GM06990 (cell line): Measurements from ENCODE around the gene KARS1.

Experiments used
- DNase-seq: peaks from one replicate; pipeline ENCODE4 v3.0.0-alpha.2; 2011; ENCODE audit not compliant: insufficient read length; ENCODE audit errors: extremely low read depth
- H3K27me3 ChIP-seq: replicated peaks from 2 replicates; pipeline ENCODE4 v1.6.0; 2011; ENCODE audit warnings: low read length; ENCODE audit not compliant: control insufficient read depth, insufficient read depth
- H3K36me3 ChIP-seq: 2 replicates; pipeline ENCODE4 v1.5.1; 2011; ENCODE audit warnings: low read length; ENCODE audit not compliant: control insufficient read depth, insufficient read depth
- H3K4me3 ChIP-seq: replicated peaks from 2 replicates; pipeline ENCODE4 v1.5.1; 2011; ENCODE audit warnings: low read depth, mild to moderate bottlenecking, control low read depth, low read length
- TF ChIP-seq, protein P1 (sequence below): IDR thresholded peaks from 2 replicates; pipeline ENCODE4 v1.5.1; 2011; ENCODE audit warnings: low read length, control low read depth, mild to moderate bottlenecking, inconsistent platforms; ENCODE audit not compliant: insufficient read depth, poor library complexity, severe bottlenecking

KARS1 gene

GRCh38 chr16:75617121-75617520 is 30.3 kb downstream of the KARS1 start:
- H3K27me3 ChIP-seq = no peaks in the 10 kb centered on the region
- peaks cover 19% of the 10 kb centered on the region for H3K36me3 ChIP-seq
- DNase-seq = no peak
- no peak overlapping the region for H3K4me3 ChIP-seq
- TF ChIP-seq, protein P1, sequence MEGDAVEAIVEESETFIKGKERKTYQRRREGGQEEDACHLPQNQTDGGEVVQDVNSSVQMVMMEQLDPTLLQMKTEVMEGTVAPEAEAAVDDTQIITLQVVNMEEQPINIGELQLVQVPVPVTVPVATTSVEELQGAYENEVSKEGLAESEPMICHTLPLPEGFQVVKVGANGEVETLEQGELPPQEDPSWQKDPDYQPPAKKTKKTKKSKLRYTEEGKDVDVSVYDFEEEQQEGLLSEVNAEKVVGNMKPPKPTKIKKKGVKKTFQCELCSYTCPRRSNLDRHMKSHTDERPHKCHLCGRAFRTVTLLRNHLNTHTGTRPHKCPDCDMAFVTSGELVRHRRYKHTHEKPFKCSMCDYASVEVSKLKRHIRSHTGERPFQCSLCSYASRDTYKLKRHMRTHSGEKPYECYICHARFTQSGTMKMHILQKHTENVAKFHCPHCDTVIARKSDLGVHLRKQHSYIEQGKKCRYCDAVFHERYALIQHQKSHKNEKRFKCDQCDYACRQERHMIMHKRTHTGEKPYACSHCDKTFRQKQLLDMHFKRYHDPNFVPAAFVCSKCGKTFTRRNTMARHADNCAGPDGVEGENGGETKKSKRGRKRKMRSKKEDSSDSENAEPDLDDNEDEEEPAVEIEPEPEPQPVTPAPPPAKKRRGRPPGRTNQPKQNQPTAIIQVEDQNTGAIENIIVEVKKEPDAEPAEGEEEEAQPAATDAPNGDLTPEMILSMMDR = no peak

DNA sequence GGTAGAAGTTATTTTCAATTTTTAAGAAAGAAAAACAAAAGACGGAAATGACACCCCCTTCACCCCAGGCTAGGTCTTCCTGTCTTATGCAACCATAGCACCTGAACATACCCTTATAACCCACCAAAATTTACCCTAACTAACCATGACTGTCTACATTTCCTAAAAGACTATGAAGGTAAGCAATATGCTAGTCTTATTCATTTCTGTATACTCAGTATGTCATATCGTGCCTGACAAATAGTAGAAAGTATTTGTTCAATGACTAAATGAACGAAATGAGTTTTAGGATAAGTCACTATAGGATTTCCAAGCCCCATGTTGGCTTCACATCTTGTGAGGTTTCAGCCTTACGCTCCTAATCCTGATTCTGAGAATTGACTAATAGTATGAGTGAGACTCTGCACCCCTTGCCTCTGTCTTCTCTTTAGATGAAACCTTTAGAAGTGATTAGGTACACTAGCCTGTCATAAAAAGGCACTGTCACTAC is 30.9 kb downstream of the KARS1 start:
- H3K36me3 ChIP-seq = peaks cover 21% of the 10 kb centered on the region

DNA sequence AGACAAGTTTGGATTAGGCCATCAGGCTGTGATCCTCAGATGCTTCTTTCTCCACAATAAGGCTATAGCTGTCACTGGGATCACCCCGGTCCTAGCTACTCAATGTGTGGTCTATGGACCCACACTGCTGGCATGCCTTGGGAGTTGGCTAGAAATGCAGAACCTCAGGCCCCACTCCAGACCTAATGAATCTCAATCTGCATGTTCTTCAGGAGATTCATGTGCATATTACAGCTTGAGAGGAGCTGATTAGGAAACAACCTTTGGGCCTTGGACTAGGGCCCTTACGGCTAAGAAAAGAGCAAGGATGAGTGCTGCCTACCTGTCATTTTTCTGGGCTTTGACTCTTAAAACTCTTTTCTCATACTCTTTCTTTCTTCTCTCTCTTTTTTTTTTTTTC is 31.8 kb downstream of the KARS1 start:
- Histone ChIP-seq H3K4me3 (no peak overlapping the region), H3K36me3 (peaks cover 23% of the 10 kb centered on the region), H3K27me3 (no peaks in the 10 kb centered on the region)
- TF ChIP-seq, protein P1 = no peak
- no peak for DNase-seq

More for the DNA sequence above, 30.9 kb downstream of the KARS1 start:
- H3K27me3 ChIP-seq = no peaks in the 10 kb centered on the region
- TF ChIP-seq, protein P1 = no peak
- DNase-seq = peak; percentile 20
- no peak overlapping the region for H3K4me3 ChIP-seq

DNA sequence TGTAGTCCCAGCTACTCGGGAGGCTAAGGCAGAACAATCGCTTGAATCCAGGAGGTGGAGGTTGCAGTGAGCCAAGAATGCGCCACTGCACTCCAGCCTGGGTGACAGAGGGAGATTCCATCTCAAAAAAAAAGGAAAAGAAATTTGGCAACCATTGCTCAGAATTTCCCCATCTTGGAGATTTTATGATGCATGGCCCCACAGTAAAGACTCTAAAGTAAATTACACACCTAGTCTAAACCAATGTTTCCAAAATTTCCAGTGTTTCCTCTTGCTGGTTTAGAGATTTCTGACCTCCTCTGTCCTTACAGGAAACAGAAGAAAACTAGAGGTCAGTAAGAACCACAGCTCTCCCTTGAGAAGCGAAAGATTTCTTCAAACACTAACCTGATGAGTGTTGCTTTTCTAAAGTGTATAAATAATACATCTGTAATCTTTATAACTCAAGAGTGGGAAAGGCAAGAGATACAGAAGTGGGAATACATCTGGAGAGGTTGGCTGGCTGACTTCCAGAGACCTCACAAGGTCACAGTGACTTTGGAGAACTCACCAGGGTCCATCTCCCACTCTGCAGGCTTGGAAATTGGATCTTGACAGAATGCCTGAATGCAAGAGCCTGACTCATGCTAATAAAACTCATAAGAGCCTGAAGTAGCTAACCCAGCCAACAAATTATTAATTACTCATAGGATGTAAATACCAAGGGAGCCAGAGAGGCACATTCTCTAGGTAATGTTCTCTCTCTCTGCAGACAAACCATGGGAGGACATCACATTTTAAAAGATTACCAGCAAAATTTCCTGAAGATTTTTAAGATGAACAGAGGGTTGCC is 33.2 kb downstream of the KARS1 start:
- Histone ChIP-seq H3K4me3 (no peak overlapping the region), H3K27me3 (no peaks in the 10 kb centered on the region), H3K36me3 (peaks cover 18% of the 10 kb centered on the region)
- TF ChIP-seq, protein P1 = no peak
- no peak for DNase-seq

DNA sequence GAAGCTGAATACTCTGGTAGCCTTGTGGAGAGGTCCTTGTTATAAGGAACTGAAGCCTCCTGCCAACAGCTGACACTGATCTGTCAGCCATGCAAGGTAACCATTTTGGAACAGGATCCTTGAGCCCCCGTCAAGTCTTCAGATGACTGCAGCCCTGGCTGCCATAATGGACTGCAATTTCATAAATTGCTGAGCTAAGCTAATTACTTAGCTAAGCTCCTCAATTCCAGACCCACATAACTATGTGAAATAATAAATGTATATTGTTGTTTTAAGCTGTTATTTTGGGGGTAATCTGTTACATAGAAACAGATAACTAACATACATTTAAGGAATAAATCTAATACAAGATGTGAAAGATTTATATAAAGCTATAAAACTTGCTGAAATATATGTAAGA is 41.0 kb downstream of the KARS1 start:
- no peak for DNase-seq
- Histone ChIP-seq H3K36me3 (peaks cover 27% of the 10 kb centered on the region), H3K27me3 (no peaks in the 10 kb centered on the region), H3K4me3 (no peak overlapping the region)
- TF ChIP-seq, protein P1 = no peak
